HG02642 (cell line): ENCODE measurements around the gene ALDH3B1.

Experiments used
- ATAC-seq: cut with Tn5 transposase; IDR thresholded peaks from one replicate; pipeline ENCODE4 v1.9.1; 2021; ENCODE audit warnings: mild to moderate bottlenecking; ENCODE audit not compliant: unreplicated experiment, poor library complexity

The ALDH3B1 gene

GRCh38 chr11:68056317-68057285 lies 46.5 kb downstream of the ALDH3B1 start:
- no peak for ATAC-seq

DNA sequence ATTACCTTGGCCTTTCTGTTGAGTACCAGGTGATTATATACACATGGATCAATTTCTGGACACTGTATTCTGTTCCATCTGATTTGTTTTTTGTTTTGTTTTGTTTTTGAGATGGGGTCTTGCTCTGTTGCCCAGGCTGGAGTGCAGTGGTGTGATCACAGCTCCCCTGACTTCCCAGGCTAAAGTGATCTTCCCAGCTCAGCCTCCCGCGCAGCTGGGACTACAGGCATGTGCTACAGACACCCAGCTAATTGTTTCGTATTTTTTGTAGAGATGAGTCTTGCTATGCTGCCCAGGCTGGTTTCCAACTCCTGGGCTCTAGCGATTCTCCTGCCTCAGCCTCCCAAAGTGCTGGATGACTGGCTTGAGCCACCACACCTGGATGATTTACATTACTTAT lies 47.7 kb downstream of the ALDH3B1 start:
- ATAC-seq: no peak

DNA sequence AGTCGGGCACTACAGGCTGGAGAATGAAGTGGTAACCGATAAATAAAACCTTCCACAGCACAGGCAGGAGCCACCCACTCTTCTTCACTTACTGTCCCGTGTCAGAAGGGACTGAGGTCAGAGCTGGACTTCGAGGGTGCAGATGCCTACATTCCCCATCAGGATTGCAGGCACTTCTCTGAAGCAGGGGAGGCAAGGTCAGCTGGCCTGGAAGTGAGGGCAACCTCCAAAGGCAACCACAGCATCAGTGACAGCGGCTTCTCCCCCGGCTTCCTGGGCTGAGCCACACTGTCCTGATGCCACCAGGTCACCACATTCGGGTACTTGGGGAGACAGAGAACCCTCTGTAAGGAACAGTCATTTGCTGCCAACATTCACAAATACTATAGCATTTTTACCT lies 51.4 kb downstream of the ALDH3B1 start:
- no peak for ATAC-seq

- no peak for ATAC-seq
These were observed 54.8 kb downstream of the ALDH3B1 start for GRCh38 chr11:68064926-68065325.

- ATAC-seq: no peak
These were observed 55.7 kb downstream of the ALDH3B1 start for GRCh38 chr11:68065841-68066240.

GRCh38 chr11:68066742-68067141 lies 56.6 kb downstream of the ALDH3B1 start:
- ATAC-seq: no peak

- ATAC-seq: no peak
These were observed 57.9 kb downstream of the ALDH3B1 start for GRCh38 chr11:68067991-68068390.

GRCh38 chr11:68071281-68072048 lies 61.3 kb downstream of the ALDH3B1 start:
- no peak for ATAC-seq

DNA sequence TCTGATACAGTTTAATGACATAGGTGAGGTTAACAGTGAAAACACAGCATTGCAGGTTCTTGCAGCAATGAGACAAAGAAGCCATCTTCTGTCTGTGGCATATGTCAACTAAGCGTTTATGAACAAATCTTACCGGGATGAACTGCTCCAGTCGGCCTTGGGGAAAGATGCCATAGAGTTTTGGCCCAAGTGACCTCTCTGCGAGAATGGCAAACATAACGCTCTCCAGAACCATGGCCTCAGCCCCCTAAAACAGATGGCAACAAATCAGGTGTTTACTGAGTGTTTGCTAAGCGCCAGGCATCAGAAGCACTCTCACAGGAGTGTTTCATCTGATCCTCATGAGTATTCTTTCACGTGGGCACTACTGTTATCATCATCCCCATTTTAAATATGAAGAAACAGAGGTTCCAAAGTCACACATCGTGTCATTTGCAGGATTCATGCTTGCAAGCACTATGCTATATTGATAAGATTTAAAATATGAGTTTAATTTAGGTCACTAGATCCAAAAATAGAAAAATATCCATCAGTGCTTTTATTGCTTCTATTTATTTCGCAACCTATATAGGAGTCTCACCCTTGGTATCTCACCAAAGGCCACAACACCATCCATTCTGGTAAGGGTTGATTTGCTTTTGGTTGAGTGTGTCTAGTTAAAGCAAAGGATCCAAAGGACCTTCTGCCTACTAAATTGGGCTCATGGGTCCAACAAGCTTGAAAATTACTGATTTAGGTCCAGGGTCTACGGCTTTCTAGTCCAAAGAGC lies 64.6 kb downstream of the ALDH3B1 start:
- ATAC-seq: no peak

DNA sequence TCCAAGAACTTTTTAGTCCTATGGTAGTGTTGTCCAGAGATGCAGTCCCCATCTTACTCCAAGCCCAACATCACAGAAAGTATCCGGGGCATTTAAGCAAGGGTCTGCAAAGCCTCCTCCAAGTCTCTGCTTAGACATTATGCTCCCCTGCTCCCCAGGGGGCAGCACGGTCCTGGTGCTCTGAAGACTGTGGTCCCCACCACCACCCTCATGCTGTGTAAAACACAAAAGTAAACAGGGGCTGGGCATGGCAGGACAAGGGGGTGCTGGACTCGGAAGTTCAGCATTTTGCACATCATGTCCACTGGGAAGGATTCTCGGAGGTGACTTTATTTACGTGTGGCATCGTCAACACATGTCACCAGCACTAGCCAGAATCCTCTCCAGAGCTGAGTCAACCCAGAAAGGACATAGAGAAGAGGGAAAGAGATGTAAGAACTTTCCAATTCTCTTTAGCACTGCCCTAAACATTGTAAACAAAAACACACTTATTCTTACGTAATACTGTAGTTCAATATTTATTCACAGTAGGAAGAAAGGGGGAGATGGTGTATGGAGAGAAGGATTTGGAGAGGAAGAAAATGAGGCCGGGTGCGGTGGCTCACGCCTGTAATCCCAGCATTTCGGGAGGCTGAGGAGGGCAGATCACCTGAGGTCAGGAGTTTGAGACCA lies 66.4 kb downstream of the ALDH3B1 start:
- no peak for ATAC-seq

- no peak for ATAC-seq
These were observed 67.8 kb downstream of the ALDH3B1 start for GRCh38 chr11:68077617-68078582.
